ENCODE data around the gene RTP1. TPM values are rescaled to one million over a fixed set of nuclear protein-coding genes. Genes with fewer than 3 reads are reported as not detected.
A peak's percentile ranks its signal among the peaks of the same experiment; 100 is the strongest.

RTP1 gene
- polyA plus RNA-seq, 2 donors = 0.01 TPM; not detected in 1

- Histone ChIP-seq H3K27me3 (ENCODE audit: control insufficient read depth in 1 of 2, insufficient read depth in 2 of 2, low read length in 2 of 2) (no peaks in the 10 kb centered on the region), H3K36me3 (ENCODE audit: control insufficient read depth in 2 of 2, insufficient read depth in 2 of 2, low read length in 1 of 2) (no peaks in the 10 kb centered on the region), H3K27ac (ENCODE audit: low read depth in 2 of 2, low read length in 1 of 2) (no peak overlapping the region), H3K4me1 (ENCODE audit: control insufficient read depth in 2 of 2, insufficient read depth in 2 of 2, low read length in 1 of 2) (peaks cover 0 to 5% of the 10 kb centered on the region in 2 donors), H3K9me3 (ENCODE audit: control insufficient read depth in 2 of 2, insufficient read depth in 1 of 2, low read depth in 1 of 2, low read length in 1 of 2) (peaks cover 0 to 4% of the 10 kb centered on the region in 2 donors), H3K4me3 (ENCODE audit: low read depth in 1 of 2, low read length in 2 of 2) (no peak overlapping the region)
- 49 to 73% methylated on average over 1 of the region's 1 CpG for whole genome bisulfite sequencing, 2 donors
Observed at GRCh38 chr3:187210091-187210490, 12.8 kb downstream of the RTP1 start.

DNA sequence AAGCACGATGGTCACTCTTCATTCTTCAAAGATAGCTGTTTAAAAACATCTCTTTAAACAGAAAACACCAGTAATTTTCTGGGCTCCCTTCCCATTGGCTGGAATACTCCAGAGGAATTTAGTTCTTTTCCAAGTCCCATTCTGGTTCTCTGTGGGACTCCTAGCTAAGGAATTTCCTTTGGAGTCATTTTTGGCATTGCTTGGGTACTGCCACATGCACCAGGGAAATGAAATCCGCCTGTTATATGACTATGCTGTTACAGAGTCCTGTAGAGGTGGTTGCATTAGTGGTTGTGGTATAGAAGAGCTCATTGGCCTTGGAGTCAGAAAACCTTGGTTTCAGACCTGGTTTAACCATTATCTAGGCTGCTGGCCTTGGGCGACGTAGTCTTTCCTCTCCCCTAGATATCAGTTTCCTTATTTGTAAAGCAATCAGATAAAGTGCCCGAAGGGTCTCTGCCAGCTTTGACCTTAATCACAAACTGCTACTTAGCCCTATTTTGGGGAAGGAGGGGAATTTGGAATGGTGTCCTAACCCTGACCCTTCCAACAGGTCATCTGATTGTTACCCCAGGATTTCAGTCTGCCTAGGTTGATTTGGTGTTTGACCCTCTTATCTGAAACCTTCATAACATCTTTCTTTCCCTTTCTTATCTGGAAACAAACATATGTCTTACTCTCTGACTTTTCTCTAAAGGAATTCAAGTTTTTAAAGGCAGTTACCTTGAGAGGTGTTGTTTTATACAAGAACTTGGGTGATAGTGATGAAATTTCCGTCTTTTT, 13.4 kb downstream of the RTP1 start:
- 56 to 70% methylated on average over 6 of the region's 6 CpGs for WGBS, 2 donors

GRCh38 chr3:187211532-187212195, 14.4 kb downstream of the RTP1 start:
- Histone ChIP-seq H3K4me3 (ENCODE audit: low read depth in 1 of 2, low read length in 2 of 2) (no peak overlapping the region), H3K4me1 (ENCODE audit: control insufficient read depth in 2 of 2, insufficient read depth in 2 of 2, low read length in 1 of 2) (peaks cover 0 to 4% of the 10 kb centered on the region in 2 donors), H3K27ac (ENCODE audit: low read depth in 2 of 2, low read length in 1 of 2) (peak overlapping the region; percentile 28 to 37), H3K36me3 (ENCODE audit: control insufficient read depth in 2 of 2, insufficient read depth in 2 of 2, low read length in 1 of 2) (no peaks in the 10 kb centered on the region), H3K9me3 (ENCODE audit: control insufficient read depth in 2 of 2, insufficient read depth in 1 of 2, low read depth in 1 of 2, low read length in 1 of 2) (peaks cover 0 to 4% of the 10 kb centered on the region in 2 donors), H3K27me3 (ENCODE audit: control insufficient read depth in 1 of 2, insufficient read depth in 2 of 2, low read length in 2 of 2) (no peaks in the 10 kb centered on the region)
- WGBS, 2 donors = 48 to 63% methylated on average over 3 of the region's 3 CpGs

More for the DNA sequence above, 13.4 kb downstream of the RTP1 start:
- H3K4me1 ChIP-seq (ENCODE audit: control insufficient read depth in 2 of 2, insufficient read depth in 2 of 2, low read length in 1 of 2) = peaks cover 0 to 4% of the 10 kb centered on the region in 2 donors
- H3K9me3 ChIP-seq (ENCODE audit: control insufficient read depth in 2 of 2, insufficient read depth in 1 of 2, low read depth in 1 of 2, low read length in 1 of 2) = peaks cover 0 to 4% of the 10 kb centered on the region in 2 donors
- H3K27ac ChIP-seq (ENCODE audit: low read depth in 2 of 2, low read length in 1 of 2) = no peak overlapping the region
- H3K27me3 ChIP-seq (ENCODE audit: control insufficient read depth in 1 of 2, insufficient read depth in 2 of 2, low read length in 2 of 2) = no peaks in the 10 kb centered on the region
- no peaks in the 10 kb centered on the region for H3K36me3 ChIP-seq (ENCODE audit: control insufficient read depth in 2 of 2, insufficient read depth in 2 of 2, low read length in 1 of 2)
- no peak overlapping the region for H3K4me3 ChIP-seq (ENCODE audit: low read depth in 1 of 2, low read length in 2 of 2)

DNA sequence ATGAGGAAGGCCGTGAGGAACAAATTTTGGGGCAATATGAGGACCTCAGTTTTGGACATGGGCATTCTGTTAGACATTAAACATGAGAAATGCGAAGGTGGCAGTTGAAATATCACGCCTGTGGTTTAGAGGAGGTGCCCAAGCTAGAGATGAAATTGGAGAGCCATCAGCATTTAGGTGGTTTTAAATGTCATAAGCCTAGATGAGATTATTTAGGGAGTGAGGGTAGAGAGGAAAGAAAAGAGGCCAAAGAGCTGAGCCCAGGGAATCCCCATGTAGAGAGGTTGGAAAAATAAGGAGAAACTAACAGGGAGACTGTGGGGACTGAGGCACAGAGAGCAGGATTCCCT, 14.9 kb downstream of the RTP1 start:
- peak overlapping the region in 1 of 2 donors; percentile 28 for H3K27ac ChIP-seq (ENCODE audit: low read depth in 2 of 2, low read length in 1 of 2)
- H3K4me1 ChIP-seq (ENCODE audit: control insufficient read depth in 2 of 2, insufficient read depth in 2 of 2, low read length in 1 of 2) = peaks cover 0 to 4% of the 10 kb centered on the region in 2 donors
- H3K27me3 ChIP-seq (ENCODE audit: control insufficient read depth in 1 of 2, insufficient read depth in 2 of 2, low read length in 2 of 2) = no peaks in the 10 kb centered on the region
- WGBS, 2 donors = 76 to 86% methylated on average over 3 of the region's 3 CpGs
- no peaks in the 10 kb centered on the region for H3K36me3 ChIP-seq (ENCODE audit: control insufficient read depth in 2 of 2, insufficient read depth in 2 of 2, low read length in 1 of 2)
- H3K4me3 ChIP-seq (ENCODE audit: low read depth in 1 of 2, low read length in 2 of 2) = no peak overlapping the region
- H3K9me3 ChIP-seq (ENCODE audit: control insufficient read depth in 2 of 2, insufficient read depth in 1 of 2, low read depth in 1 of 2, low read length in 1 of 2) = peaks cover 0 to under 1% of the 10 kb centered on the region in 2 donors

DNA sequence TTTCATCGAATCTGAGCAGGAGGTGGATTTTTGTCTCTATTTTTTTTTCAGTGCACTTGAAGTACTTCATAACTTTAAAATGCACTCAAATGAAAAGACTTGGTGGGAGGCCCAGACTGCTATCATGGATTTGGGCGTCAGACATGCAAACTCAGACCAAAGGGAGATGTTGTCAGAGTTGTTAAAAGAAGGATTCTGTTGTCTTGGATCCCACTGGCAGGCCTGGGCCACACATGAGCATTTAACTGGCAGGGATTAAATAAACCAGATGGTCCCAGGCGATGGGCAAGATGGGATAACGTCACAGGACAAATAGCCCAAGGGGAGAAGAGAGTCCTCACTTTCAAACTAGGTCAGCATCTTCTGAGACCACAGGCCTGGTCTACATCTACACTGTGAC, 15.4 kb downstream of the RTP1 start:
- 63 to 70% methylated on average over 4 of the region's 4 CpGs for WGBS, 2 donors
- Histone ChIP-seq H3K27me3 (ENCODE audit: control insufficient read depth in 1 of 2, insufficient read depth in 2 of 2, low read length in 2 of 2) (no peaks in the 10 kb centered on the region), H3K27ac (ENCODE audit: low read depth in 2 of 2, low read length in 1 of 2) (no peak overlapping the region), H3K4me3 (ENCODE audit: low read depth in 1 of 2, low read length in 2 of 2) (no peak overlapping the region), H3K9me3 (ENCODE audit: control insufficient read depth in 2 of 2, insufficient read depth in 1 of 2, low read depth in 1 of 2, low read length in 1 of 2) (no peaks in the 10 kb centered on the region), H3K4me1 (ENCODE audit: control insufficient read depth in 2 of 2, insufficient read depth in 2 of 2, low read length in 1 of 2) (peaks cover 0 to 4% of the 10 kb centered on the region in 2 donors), H3K36me3 (ENCODE audit: control insufficient read depth in 2 of 2, insufficient read depth in 2 of 2, low read length in 1 of 2) (no peaks in the 10 kb centered on the region)

DNA sequence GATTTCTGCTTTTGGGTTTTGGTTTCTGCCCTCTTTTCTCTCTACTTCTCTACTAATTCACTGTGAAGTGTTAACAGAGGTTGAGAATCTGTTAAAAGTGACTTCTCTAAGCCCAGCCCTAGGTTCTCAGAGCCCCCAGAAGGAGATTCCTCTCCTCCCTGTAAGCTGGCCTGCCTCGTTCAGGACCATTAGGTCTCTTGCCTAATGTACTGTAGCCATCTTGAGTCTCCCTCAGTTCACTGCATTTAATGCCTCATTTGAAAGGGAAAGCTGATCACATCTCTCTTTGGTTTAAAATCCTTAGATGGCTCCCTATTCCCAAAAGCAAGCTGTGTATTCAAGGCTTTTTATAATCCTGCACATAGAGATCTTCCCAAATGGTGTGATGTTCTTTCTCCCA, 16.3 kb downstream of the RTP1 start:
- WGBS, 2 donors = 82 to 100% methylated on average over 1 of the region's 1 CpG
- H3K36me3 ChIP-seq (ENCODE audit: control insufficient read depth in 2 of 2, insufficient read depth in 2 of 2, low read length in 1 of 2) = no peaks in the 10 kb centered on the region
- no peaks in the 10 kb centered on the region for H3K27me3 ChIP-seq (ENCODE audit: control insufficient read depth in 1 of 2, insufficient read depth in 2 of 2, low read length in 2 of 2)
- no peak overlapping the region for H3K4me3 ChIP-seq (ENCODE audit: low read depth in 1 of 2, low read length in 2 of 2)
- H3K27ac ChIP-seq (ENCODE audit: low read depth in 2 of 2, low read length in 1 of 2) = no peak overlapping the region
- H3K4me1 ChIP-seq (ENCODE audit: control insufficient read depth in 2 of 2, insufficient read depth in 2 of 2, low read length in 1 of 2) = peaks cover 0 to 4% of the 10 kb centered on the region in 2 donors
- H3K9me3 ChIP-seq (ENCODE audit: control insufficient read depth in 2 of 2, insufficient read depth in 1 of 2, low read depth in 1 of 2, low read length in 1 of 2) = no peaks in the 10 kb centered on the region

DNA sequence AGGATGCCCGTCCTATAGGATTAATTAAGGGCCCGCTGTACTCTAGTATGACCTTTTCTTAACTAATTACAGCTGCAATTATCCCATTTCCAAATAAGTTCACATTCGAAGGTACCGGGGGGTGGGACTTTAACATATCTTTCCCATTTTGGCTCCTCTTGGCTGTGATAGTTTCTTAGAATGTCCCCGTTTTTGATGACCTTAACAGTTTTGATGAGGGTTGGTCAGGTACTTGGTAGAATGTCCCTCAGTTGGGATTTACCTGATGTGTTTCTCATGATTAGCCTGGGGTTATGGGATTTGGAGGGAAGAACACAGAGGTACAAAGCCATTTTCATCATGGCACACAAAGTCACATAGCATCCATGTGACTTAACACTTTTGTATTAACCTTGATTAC, 18.2 kb downstream of the RTP1 start:
- Histone ChIP-seq H3K36me3 (ENCODE audit: control insufficient read depth in 2 of 2, insufficient read depth in 2 of 2, low read length in 1 of 2) (no peaks in the 10 kb centered on the region), H3K4me1 (ENCODE audit: control insufficient read depth in 2 of 2, insufficient read depth in 2 of 2, low read length in 1 of 2) (peaks cover 0 to 2% of the 10 kb centered on the region in 2 donors), H3K27me3 (ENCODE audit: control insufficient read depth in 1 of 2, insufficient read depth in 2 of 2, low read length in 2 of 2) (no peaks in the 10 kb centered on the region), H3K9me3 (ENCODE audit: control insufficient read depth in 2 of 2, insufficient read depth in 1 of 2, low read depth in 1 of 2, low read length in 1 of 2) (no peaks in the 10 kb centered on the region), H3K27ac (ENCODE audit: low read depth in 2 of 2, low read length in 1 of 2) (no peak overlapping the region), H3K4me3 (ENCODE audit: low read depth in 1 of 2, low read length in 2 of 2) (no peak overlapping the region)
- 93 to 95% methylated on average over 5 of the region's 5 CpGs for WGBS, 2 donors

DNA sequence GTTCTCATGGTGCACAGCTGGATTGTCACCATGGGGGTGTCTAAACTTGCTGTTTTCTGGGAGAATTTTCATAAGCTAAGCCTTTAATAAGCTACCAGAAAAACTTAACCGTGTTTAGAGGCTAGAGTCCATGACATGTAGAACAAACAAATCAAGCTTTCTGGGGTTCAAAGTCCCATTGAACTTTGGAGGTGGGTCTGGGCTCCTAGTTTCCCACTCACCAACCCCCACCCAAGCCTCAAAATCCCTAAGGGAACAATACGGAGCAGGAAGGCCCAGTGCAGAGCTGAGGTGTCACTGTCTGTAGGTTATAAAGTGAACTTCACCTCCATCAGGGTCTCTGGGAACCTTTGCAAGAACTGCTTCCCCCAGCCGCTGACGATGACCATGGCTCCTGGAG, 25.5 kb downstream of the RTP1 start:
- H3K4me3 ChIP-seq (ENCODE audit: low read depth in 1 of 2, low read length in 2 of 2) = no peak overlapping the region
- 80 to 81% methylated on average over 4 of the region's 4 CpGs for WGBS, 2 donors
- no peaks in the 10 kb centered on the region for H3K27me3 ChIP-seq (ENCODE audit: control insufficient read depth in 1 of 2, insufficient read depth in 2 of 2, low read length in 2 of 2)
- no peak overlapping the region for H3K27ac ChIP-seq (ENCODE audit: low read depth in 2 of 2, low read length in 1 of 2)
- peaks cover 0 to 2% of the 10 kb centered on the region in 2 donors for H3K9me3 ChIP-seq (ENCODE audit: control insufficient read depth in 2 of 2, insufficient read depth in 1 of 2, low read depth in 1 of 2, low read length in 1 of 2)
- H3K36me3 ChIP-seq (ENCODE audit: control insufficient read depth in 2 of 2, insufficient read depth in 2 of 2, low read length in 1 of 2) = no peaks in the 10 kb centered on the region
- H3K4me1 ChIP-seq (ENCODE audit: control insufficient read depth in 2 of 2, insufficient read depth in 2 of 2, low read length in 1 of 2) = no peaks in the 10 kb centered on the region

DNA sequence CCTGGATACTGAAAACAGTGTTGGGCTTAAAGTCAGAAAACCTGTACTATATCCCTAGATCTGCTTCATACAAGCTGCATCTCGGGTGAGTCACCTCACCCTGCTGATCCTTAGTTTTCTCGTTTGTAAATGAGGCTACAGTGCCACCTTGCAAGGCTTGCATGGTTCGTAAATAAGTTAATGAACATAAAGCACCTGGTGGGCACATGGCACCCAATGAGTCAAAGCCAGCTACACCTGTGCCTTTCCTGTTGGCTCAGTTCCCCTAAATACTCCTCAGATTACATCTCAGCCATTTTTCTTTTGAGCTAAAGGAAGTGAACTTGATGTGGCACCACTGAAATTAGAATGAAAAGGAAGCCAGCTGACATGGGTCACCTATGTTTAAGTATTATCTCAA, 26.5 kb downstream of the RTP1 start:
- Histone ChIP-seq H3K27ac (ENCODE audit: low read depth in 2 of 2, low read length in 1 of 2) (no peak overlapping the region), H3K36me3 (ENCODE audit: control insufficient read depth in 2 of 2, insufficient read depth in 2 of 2, low read length in 1 of 2) (no peaks in the 10 kb centered on the region), H3K4me3 (ENCODE audit: low read depth in 1 of 2, low read length in 2 of 2) (no peak overlapping the region), H3K9me3 (ENCODE audit: control insufficient read depth in 2 of 2, insufficient read depth in 1 of 2, low read depth in 1 of 2, low read length in 1 of 2) (peaks cover 0 to 2% of the 10 kb centered on the region in 2 donors), H3K27me3 (ENCODE audit: control insufficient read depth in 1 of 2, insufficient read depth in 2 of 2, low read length in 2 of 2) (no peaks in the 10 kb centered on the region), H3K4me1 (ENCODE audit: control insufficient read depth in 2 of 2, insufficient read depth in 2 of 2, low read length in 1 of 2) (no peaks in the 10 kb centered on the region)
- WGBS, 2 donors = 39 to 45% methylated on average over 3 of the region's 3 CpGs
